Measurements from ENCODE around the gene DEGS2.

The DEGS2 gene

DNA sequence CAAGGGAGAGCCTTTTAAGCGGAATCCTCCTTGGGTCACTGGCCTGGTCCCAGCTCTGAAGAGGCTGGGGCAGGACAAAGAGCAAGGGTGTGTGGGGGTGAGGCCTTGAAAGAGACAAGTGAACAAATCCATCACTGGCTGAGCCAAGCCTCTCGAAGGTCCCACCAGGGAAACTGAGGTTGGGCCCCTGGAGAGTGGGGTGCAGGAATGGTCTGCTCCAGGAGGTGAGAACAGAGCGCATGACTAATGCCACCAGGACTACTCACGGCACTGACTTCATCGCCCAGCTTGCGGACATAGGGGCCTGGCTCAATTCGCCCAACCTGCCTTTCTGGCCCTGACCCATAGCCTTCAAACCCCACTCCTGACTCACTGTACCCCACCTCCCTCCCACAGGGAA lies 19.2 kb upstream of the DEGS2 start:
- no peak for DNase-seq (ENCODE audit: low read depth)
- no peak overlapping the region for H3K4me3 ChIP-seq (ENCODE audit: low read depth, low read length)
- TF ChIP-seq POLR2A (IDR thresholded peaks at IDR 0.05; ENCODE audit: extremely low read depth, insufficient read length) (no peak), MYC (IDR thresholded peaks at IDR 0.05; ENCODE audit: low read depth, low read length) (no peak)
- TF ChIP-seq, protein P1, sequence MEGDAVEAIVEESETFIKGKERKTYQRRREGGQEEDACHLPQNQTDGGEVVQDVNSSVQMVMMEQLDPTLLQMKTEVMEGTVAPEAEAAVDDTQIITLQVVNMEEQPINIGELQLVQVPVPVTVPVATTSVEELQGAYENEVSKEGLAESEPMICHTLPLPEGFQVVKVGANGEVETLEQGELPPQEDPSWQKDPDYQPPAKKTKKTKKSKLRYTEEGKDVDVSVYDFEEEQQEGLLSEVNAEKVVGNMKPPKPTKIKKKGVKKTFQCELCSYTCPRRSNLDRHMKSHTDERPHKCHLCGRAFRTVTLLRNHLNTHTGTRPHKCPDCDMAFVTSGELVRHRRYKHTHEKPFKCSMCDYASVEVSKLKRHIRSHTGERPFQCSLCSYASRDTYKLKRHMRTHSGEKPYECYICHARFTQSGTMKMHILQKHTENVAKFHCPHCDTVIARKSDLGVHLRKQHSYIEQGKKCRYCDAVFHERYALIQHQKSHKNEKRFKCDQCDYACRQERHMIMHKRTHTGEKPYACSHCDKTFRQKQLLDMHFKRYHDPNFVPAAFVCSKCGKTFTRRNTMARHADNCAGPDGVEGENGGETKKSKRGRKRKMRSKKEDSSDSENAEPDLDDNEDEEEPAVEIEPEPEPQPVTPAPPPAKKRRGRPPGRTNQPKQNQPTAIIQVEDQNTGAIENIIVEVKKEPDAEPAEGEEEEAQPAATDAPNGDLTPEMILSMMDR (IDR thresholded peaks at IDR 0.05; ENCODE audit: low read depth, low read length): no peak
- TF ChIP-seq, protein P2, sequence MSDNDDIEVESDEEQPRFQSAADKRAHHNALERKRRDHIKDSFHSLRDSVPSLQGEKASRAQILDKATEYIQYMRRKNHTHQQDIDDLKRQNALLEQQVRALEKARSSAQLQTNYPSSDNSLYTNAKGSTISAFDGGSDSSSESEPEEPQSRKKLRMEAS (IDR thresholded peaks at IDR 0.05; ENCODE audit: low read depth, low read length): no peak

- no peak for DNase-seq (ENCODE audit: low read depth)
- no peak overlapping the region for H3K4me3 ChIP-seq (ENCODE audit: low read depth, low read length)
- TF ChIP-seq, protein P2 (IDR thresholded peaks at IDR 0.05; ENCODE audit: low read depth, low read length): no peak
These were observed 17.4 kb upstream of the DEGS2 start for GRCh38 chr14:100176811-100177327.

- no peak for DNase-seq (ENCODE audit: low read depth)
- no peak for TF ChIP-seq POLR2A (IDR thresholded peaks at IDR 0.05; ENCODE audit: extremely low read depth, insufficient read length)
- TF ChIP-seq, protein P1 (IDR thresholded peaks at IDR 0.05; ENCODE audit: low read depth, low read length): no peak
- TF ChIP-seq, protein P2 (IDR thresholded peaks at IDR 0.05; ENCODE audit: low read depth, low read length): no peak
- no peak for TF ChIP-seq MYC (IDR thresholded peaks at IDR 0.05; ENCODE audit: low read depth, low read length)
- no peak overlapping the region for H3K4me3 ChIP-seq (ENCODE audit: low read depth, low read length)
These were observed 13.9 kb upstream of the DEGS2 start for GRCh38 chr14:100173353-100173752.

GRCh38 chr14:100172811-100173210 lies 13.4 kb upstream of the DEGS2 start:
- no peak overlapping the region for H3K4me3 ChIP-seq (ENCODE audit: low read depth, low read length)
- TF ChIP-seq, protein P1 (IDR thresholded peaks at IDR 0.05; ENCODE audit: low read depth, low read length): no peak
- TF ChIP-seq, protein P2 (IDR thresholded peaks at IDR 0.05; ENCODE audit: low read depth, low read length): no peak
- TF ChIP-seq MYC (IDR thresholded peaks at IDR 0.05; ENCODE audit: low read depth, low read length): no peak
- no peak for TF ChIP-seq POLR2A (IDR thresholded peaks at IDR 0.05; ENCODE audit: extremely low read depth, insufficient read length)
- DNase-seq (ENCODE audit: low read depth): no peak

GRCh38 chr14:100170880-100171279 lies 11.4 kb upstream of the DEGS2 start:
- TF ChIP-seq, protein P2 (IDR thresholded peaks at IDR 0.05; ENCODE audit: low read depth, low read length): no peak
- TF ChIP-seq POLR2A (IDR thresholded peaks at IDR 0.05; ENCODE audit: extremely low read depth, insufficient read length): no peak
- TF ChIP-seq MYC (IDR thresholded peaks at IDR 0.05; ENCODE audit: low read depth, low read length): no peak
- TF ChIP-seq, protein P1 (IDR thresholded peaks at IDR 0.05; ENCODE audit: low read depth, low read length): no peak
- no peak overlapping the region for H3K4me3 ChIP-seq (ENCODE audit: low read depth, low read length)

GRCh38 chr14:100168506-100168905 lies 9.1 kb upstream of the DEGS2 start:
- no peak for TF ChIP-seq MYC (IDR thresholded peaks at IDR 0.05; ENCODE audit: low read depth, low read length)
- TF ChIP-seq, protein P1 (IDR thresholded peaks at IDR 0.05; ENCODE audit: low read depth, low read length): no peak
- TF ChIP-seq, protein P2 (IDR thresholded peaks at IDR 0.05; ENCODE audit: low read depth, low read length): no peak
- TF ChIP-seq POLR2A (IDR thresholded peaks at IDR 0.05; ENCODE audit: extremely low read depth, insufficient read length): no peak
- no peak overlapping the region for H3K4me3 ChIP-seq (ENCODE audit: low read depth, low read length)
- peak; percentile 64 for DNase-seq (ENCODE audit: low read depth)

More at GRCh38 chr14:100170880-100171279, 11.4 kb upstream of the DEGS2 start:
- DNase-seq (ENCODE audit: low read depth): no peak
